HG03469 (cell line): ENCODE data around the gene SPATA9.

Source experiments
- ATAC-seq: cut with Tn5 transposase; IDR thresholded peaks from one replicate; pipeline ENCODE4 v1.9.1; 2021; ENCODE audit warnings: mild to moderate bottlenecking, moderate library complexity, moderate number of reproducible peaks; ENCODE audit not compliant: unreplicated experiment

SPATA9 gene

GRCh38 chr5:95682891-95683290 is at the start of gene SPATA9:
SPATA9 (minus strand) TSS chr5:95682991; CDS start chr5:95682854, 137 bp downstream.
- ATAC-seq = no peak

GRCh38 chr5:95731571-95732554 is 49.1 kb upstream of the SPATA9 start:
- no peak for ATAC-seq

GRCh38 chr5:95730730-95731570 is 48.2 kb upstream of the SPATA9 start, which contains the start of gene RHOBTB3:
RHOBTB3 (plus strand) TSS chr5:95731336; CDS start chr5:95731683, 347 bp downstream.
- ATAC-seq = peak; percentile 38

GRCh38 chr5:95730011-95730700 is 47.4 kb upstream of the SPATA9 start:
- ATAC-seq = no peak

GRCh38 chr5:95729115-95730010 is 46.6 kb upstream of the SPATA9 start:
- ATAC-seq = no peak

GRCh38 chr5:95728494-95729114 is 45.8 kb upstream of the SPATA9 start:
- ATAC-seq = no peak

GRCh38 chr5:95727764-95728191 is 45.0 kb upstream of the SPATA9 start:
- no peak for ATAC-seq

GRCh38 chr5:95726811-95727763 is 44.3 kb upstream of the SPATA9 start:
- no peak for ATAC-seq

- no peak for ATAC-seq
Measured at GRCh38 chr5:95725937-95726810, 43.4 kb upstream of the SPATA9 start.

- ATAC-seq = no peak
Measured at GRCh38 chr5:95725071-95725820, 42.5 kb upstream of the SPATA9 start.

- ATAC-seq = no peak
Measured at GRCh38 chr5:95723632-95724369, 41.0 kb upstream of the SPATA9 start.

- ATAC-seq = no peak
Measured at GRCh38 chr5:95721582-95722295, 38.9 kb upstream of the SPATA9 start.

- no peak for ATAC-seq
Measured at GRCh38 chr5:95720094-95720786, 37.4 kb upstream of the SPATA9 start.

- no peak for ATAC-seq
Measured at GRCh38 chr5:95718738-95719137, 35.9 kb upstream of the SPATA9 start.

GRCh38 chr5:95718203-95718602 is 35.4 kb upstream of the SPATA9 start:
- peak; percentile 86 for ATAC-seq
